Hepatocyte (in vitro differentiated cells): ENCODE results near the gene OOSP1.

Source experiments
- CTCF ChIP-seq: fragments of 200-600 bp; sonication (generic); IDR thresholded peaks from 2 replicates; pipeline ENCODE4 v1.5.1; 2016; ENCODE audit warnings: antibody characterized with exemption, mild to moderate bottlenecking; ENCODE audit not compliant: poor library complexity
- EZH2 ChIP-seq: fragments of 200-600 bp; sonication (generic); IDR thresholded peaks from 2 replicates; pipeline ENCODE4 v1.6.1; 2016; ENCODE audit warnings: antibody characterized with exemption, mild to moderate bottlenecking, borderline replicate concordance

DNA sequence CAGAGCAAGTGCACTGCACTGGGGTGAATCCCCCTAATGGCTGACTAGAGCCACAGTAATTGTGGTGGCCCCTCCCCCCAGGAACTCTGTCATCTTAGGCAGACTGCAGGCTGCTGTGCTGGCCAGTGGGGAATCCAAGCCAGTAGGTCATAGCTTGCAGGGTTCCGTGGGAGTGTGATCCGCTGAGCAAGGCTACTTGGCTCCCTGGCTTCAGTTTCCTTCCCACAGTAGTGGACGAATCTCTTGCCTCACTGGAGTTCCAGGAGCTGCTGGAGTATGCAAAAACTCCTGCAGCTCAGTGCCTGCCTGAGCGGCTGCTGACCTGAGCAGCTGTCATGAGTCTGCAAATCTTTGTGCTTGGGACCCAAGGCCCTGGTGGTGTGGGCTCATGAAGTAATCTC, 46.5 kb upstream of the OOSP1 start:
- TF ChIP-seq CTCF (no peak), EZH2 (no peak)
